Stimulated activated CD4-positive, alpha-beta T cell treated with anti-CD3 and anti-CD28 coated beads, Interleukin-15, amount 100 ng/mL, for 1 hour (primary cell): ENCODE data around the gene BCAS3.

Experiments
- DNase-seq, 2 donors: peaks; one replicate each; pipeline ENCODE4 v3.0.0-alpha.2; 2020; ENCODE audit warnings: low read depth in 1 of 2, low spot score in 1 of 2

BCAS3 gene

GRCh38 chr17:61389670-61390478 lies 712.2 kb downstream of the BCAS3 start:
- DNase-seq: no peak

- DNase-seq: no peak
These were observed 712.8 kb downstream of the BCAS3 start for GRCh38 chr17:61390479-61390791.

- no peak for DNase-seq
These were observed 714.1 kb downstream of the BCAS3 start for GRCh38 chr17:61391595-61392291.

GRCh38 chr17:61392679-61393078 lies 715.0 kb downstream of the BCAS3 start:
- DNase-seq: no peak

- no peak for DNase-seq
These were observed 715.9 kb downstream of the BCAS3 start for GRCh38 chr17:61393550-61393903.

GRCh38 chr17:61393904-61394629 lies 716.4 kb downstream of the BCAS3 start:
- DNase-seq: no peak

- DNase-seq: no peak
These were observed 717.2 kb downstream of the BCAS3 start for GRCh38 chr17:61394630-61395408.

- no peak for DNase-seq
These were observed 717.8 kb downstream of the BCAS3 start for GRCh38 chr17:61395409-61395982.

GRCh38 chr17:61395983-61396585 lies 718.4 kb downstream of the BCAS3 start:
- DNase-seq: no peak

GRCh38 chr17:61396586-61397085 lies 719.0 kb downstream of the BCAS3 start:
- DNase-seq: no peak

- no peak for DNase-seq
These were observed 719.6 kb downstream of the BCAS3 start for GRCh38 chr17:61397086-61397842.

- DNase-seq: no peak
These were observed 721.1 kb downstream of the BCAS3 start for GRCh38 chr17:61398721-61399130.

- no peak for DNase-seq
These were observed 721.7 kb downstream of the BCAS3 start, which contains the start of gene TBX2 for GRCh38 chr17:61399131-61400065. TSS of gene TBX2 (plus strand) at chr17:61399843. CDS start at chr17:61400177, 334 bp downstream.

- DNase-seq: no peak
These were observed 722.5 kb downstream of the BCAS3 start for GRCh38 chr17:61400066-61400716.

- DNase-seq: no peak
These were observed 723.2 kb downstream of the BCAS3 start for GRCh38 chr17:61400717-61401388.

- no peak for DNase-seq
These were observed 723.9 kb downstream of the BCAS3 start for GRCh38 chr17:61401389-61402072.

GRCh38 chr17:61402073-61402541 lies 724.5 kb downstream of the BCAS3 start:
- no peak for DNase-seq
